ENCODE data around the gene ZPR1.

GRCh38 chr11:116775975-116776374 lies 11.8 kb downstream of the ZPR1 start:
- TF ChIP-seq CTCF (conservative IDR thresholded peaks at IDR 0.05; ENCODE audit: low read depth, low read length) = no peak
- TF ChIP-seq EZH2 (IDR thresholded peaks at IDR 0.05; ENCODE audit: low read length, unreplicated experiment) = no peak

All from PC-3 (cell line).